Measurements from ENCODE around the gene UGT3A2.

Gene UGT3A2

DNA sequence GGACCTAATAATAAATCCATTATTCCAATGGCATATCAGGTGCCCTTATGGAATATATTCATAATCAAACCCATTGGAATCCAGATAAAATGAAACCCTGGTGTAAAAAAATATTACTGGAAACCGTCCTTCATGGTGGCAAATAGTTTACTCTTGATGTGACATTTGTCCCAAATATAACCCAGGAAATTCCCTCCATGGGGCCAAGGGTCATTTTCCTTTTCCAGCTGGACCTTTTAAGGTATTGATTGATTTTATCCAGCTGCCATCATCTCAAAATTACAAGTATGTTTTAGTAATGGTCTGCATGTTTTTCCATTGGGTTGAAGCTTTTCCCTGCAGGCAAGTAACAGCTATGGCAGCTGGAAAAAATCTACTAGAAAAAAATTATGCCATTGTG, 67.1 kb downstream of the UGT3A2 start:
- Histone ChIP-seq H3K27me3 (ENCODE audit: insufficient read depth, low read depth, severe bottlenecking) (no peaks in the 10 kb centered on the region), H3K9me3 (ENCODE audit: severe bottlenecking) (peaks cover 2% of the 10 kb centered on the region), H3K36me3 (no peaks in the 10 kb centered on the region), H3K27ac (no peak overlapping the region), H3K4me3 (ENCODE audit: low read depth, low read length) (no peak overlapping the region)
- TF ChIP-seq, protein P1, sequence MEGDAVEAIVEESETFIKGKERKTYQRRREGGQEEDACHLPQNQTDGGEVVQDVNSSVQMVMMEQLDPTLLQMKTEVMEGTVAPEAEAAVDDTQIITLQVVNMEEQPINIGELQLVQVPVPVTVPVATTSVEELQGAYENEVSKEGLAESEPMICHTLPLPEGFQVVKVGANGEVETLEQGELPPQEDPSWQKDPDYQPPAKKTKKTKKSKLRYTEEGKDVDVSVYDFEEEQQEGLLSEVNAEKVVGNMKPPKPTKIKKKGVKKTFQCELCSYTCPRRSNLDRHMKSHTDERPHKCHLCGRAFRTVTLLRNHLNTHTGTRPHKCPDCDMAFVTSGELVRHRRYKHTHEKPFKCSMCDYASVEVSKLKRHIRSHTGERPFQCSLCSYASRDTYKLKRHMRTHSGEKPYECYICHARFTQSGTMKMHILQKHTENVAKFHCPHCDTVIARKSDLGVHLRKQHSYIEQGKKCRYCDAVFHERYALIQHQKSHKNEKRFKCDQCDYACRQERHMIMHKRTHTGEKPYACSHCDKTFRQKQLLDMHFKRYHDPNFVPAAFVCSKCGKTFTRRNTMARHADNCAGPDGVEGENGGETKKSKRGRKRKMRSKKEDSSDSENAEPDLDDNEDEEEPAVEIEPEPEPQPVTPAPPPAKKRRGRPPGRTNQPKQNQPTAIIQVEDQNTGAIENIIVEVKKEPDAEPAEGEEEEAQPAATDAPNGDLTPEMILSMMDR (IDR thresholded peaks at IDR 0.05; ENCODE audit: low read depth, low read length), result no peak
- DNase-seq, result no peak

DNA sequence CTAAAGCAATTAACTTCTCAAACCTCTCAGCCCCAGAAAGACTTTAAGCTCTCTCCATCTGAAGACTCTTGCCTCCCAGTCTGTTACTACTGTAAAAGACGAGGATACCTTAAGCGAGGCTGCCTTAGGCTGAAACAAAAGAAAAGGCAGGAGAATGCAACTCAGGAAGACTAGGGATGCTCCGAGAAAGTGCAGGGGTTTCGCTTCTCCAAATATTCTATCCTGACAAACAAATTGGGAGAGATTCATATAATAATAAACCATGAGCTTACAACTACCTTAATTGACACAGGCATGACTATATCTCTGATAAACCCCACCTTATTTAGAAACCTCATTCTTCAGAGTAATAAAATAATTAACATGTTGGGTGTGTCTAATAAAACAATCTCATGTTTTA, 70.6 kb downstream of the UGT3A2 start:
- TF ChIP-seq, protein P1 (IDR thresholded peaks at IDR 0.05; ENCODE audit: low read depth, low read length), result no peak
- Histone ChIP-seq H3K9me3 (ENCODE audit: severe bottlenecking) (peaks cover 2% of the 10 kb centered on the region), H3K36me3 (no peaks in the 10 kb centered on the region), H3K27me3 (ENCODE audit: insufficient read depth, low read depth, severe bottlenecking) (no peaks in the 10 kb centered on the region), H3K4me3 (ENCODE audit: low read depth, low read length) (no peak overlapping the region), H3K27ac (no peak overlapping the region)
- no peak for DNase-seq

DNA sequence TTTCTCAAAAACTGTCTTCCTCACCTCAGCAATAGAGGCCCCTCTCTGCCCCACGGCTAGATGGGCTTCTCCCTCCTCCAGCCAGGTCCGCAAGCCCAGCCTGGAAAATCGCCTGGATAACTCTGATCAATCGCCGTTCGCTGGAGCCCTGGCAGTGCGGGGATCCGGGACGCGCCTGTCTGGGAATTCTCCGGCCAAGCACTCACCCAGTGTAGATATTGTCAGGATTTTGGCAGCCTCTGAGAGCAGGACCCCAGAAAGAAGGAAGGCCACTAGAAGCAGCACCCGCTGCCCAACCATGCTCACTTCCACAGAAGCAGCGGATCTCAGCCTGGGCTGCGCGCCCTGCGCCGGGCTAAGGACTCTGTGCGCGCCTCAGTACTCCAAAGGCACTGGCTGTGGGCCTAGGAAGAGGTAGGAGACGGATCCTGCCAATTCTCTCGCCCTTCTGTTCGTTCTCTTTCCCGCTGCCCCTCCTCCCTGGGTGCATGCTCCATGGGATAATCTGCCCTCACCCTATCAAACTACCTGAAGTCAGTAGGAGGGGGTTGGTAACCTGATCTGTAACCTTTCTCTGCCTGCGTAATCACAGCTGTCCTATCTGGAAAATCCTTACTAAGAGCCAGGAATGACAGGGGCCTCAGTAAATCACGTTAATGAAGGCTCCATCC, 75.6 kb downstream of the UGT3A2 start, which contains the start of gene UGT3A1:
UGT3A1 (minus strand) TSS at position 450 of the 671 bp plus-strand sequence; CDS start at position 300, 150 bp downstream.
- H3K36me3 ChIP-seq, result peaks cover 6% of the 10 kb centered on the region
- peak within 1 kb of the TSS; percentile 74 for H3K4me3 ChIP-seq (ENCODE audit: low read depth, low read length)
- peak within 1 kb of the TSS; percentile 92 for H3K27ac ChIP-seq
- peak; percentile 96 for DNase-seq
- H3K27me3 ChIP-seq (ENCODE audit: insufficient read depth, low read depth, severe bottlenecking), result no peaks in the 10 kb centered on the region
- TF ChIP-seq, protein P1 (IDR thresholded peaks at IDR 0.05; ENCODE audit: low read depth, low read length), result no peak
- no peaks in the 10 kb centered on the region for H3K9me3 ChIP-seq (ENCODE audit: severe bottlenecking)

DNA sequence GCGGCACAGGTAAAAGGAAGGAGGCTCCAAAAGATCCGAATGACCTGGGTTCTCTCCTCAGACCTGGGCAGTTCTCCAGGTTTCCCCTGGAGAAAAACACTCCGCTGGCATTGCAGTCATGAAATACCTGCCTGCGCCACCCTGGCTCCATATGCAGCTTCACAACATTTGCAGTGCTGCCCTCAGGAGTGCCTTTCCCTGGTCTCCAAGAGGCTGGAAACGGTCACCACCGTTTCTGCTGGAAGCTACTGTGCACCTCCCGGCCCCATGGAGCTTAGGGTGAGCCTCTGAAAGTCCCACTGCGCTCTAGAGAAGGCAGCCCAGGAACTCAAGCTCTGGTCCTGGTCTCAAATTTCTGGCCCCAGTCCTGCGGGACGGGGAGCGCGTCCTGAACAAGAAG, 76.2 kb downstream of the UGT3A2 start:
- Histone ChIP-seq H3K27me3 (ENCODE audit: insufficient read depth, low read depth, severe bottlenecking) (no peaks in the 10 kb centered on the region), H3K4me3 (ENCODE audit: low read depth, low read length) (peak overlapping the region; percentile 74), H3K27ac (peak overlapping the region; percentile 92), H3K36me3 (peaks cover 6% of the 10 kb centered on the region), H3K9me3 (ENCODE audit: severe bottlenecking) (no peaks in the 10 kb centered on the region)
- peak; percentile 34 for DNase-seq
- TF ChIP-seq, protein P1 (IDR thresholded peaks at IDR 0.05; ENCODE audit: low read depth, low read length), result no peak

DNA sequence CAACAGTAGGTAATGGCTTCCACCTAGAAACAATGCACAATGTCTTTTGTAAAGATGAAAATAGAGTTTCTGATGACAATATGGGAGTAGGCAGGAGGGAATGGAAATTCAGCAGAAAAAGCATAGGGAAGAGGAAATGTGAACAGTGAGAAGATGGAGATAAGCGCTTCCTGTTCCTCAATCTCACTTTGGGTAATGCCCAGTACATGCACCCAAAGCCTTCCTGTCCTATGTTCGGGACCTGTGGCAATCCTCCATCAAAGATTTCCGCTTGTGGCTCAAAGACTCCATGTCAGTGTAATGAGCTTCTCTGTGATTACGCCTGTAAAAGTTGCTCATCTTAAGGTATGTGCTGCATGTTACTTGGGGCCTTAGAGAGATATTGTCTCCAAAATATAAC, 78.2 kb downstream of the UGT3A2 start:
- TF ChIP-seq, protein P1 (IDR thresholded peaks at IDR 0.05; ENCODE audit: low read depth, low read length), result no peak
- no peak overlapping the region for H3K4me3 ChIP-seq (ENCODE audit: low read depth, low read length)
- H3K27ac ChIP-seq, result no peak overlapping the region
- H3K9me3 ChIP-seq (ENCODE audit: severe bottlenecking), result no peaks in the 10 kb centered on the region
- no peaks in the 10 kb centered on the region for H3K27me3 ChIP-seq (ENCODE audit: insufficient read depth, low read depth, severe bottlenecking)
- DNase-seq, result no peak
- peaks cover 6% of the 10 kb centered on the region for H3K36me3 ChIP-seq

DNA sequence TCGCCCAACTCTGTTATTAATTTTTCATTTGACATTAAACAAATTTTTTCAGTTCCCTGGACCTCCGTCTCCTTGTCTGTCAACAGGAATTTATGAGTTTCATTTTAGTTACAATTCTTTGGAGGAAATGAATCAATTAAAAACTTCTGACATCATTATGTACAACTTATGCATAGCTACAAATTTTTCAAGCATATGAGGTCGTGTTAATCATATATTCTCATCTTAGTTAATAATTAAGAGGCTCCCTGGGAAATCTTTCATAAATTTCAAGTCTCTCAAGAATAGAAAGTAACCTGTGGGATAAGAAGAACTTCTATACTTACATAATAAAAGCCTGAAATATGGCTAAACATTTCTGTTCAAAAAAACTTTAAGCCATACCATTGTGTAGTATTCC, 78.9 kb downstream of the UGT3A2 start:
- H3K9me3 ChIP-seq (ENCODE audit: severe bottlenecking), result no peaks in the 10 kb centered on the region
- no peak overlapping the region for H3K27ac ChIP-seq
- peaks cover 6% of the 10 kb centered on the region for H3K36me3 ChIP-seq
- H3K4me3 ChIP-seq (ENCODE audit: low read depth, low read length), result no peak overlapping the region
- TF ChIP-seq, protein P1 (IDR thresholded peaks at IDR 0.05; ENCODE audit: low read depth, low read length), result no peak
- DNase-seq, result no peak
- H3K27me3 ChIP-seq (ENCODE audit: insufficient read depth, low read depth, severe bottlenecking), result no peaks in the 10 kb centered on the region
